NCI-H1694 (cell line): ENCODE measurements around the gene CYB561D2.

ENCODE experiments used
- DNase-seq: peaks from one replicate; lab custom pipeline; 2025; lab: John Stamatoyannopoulos, UW

The CYB561D2 gene

DNA sequence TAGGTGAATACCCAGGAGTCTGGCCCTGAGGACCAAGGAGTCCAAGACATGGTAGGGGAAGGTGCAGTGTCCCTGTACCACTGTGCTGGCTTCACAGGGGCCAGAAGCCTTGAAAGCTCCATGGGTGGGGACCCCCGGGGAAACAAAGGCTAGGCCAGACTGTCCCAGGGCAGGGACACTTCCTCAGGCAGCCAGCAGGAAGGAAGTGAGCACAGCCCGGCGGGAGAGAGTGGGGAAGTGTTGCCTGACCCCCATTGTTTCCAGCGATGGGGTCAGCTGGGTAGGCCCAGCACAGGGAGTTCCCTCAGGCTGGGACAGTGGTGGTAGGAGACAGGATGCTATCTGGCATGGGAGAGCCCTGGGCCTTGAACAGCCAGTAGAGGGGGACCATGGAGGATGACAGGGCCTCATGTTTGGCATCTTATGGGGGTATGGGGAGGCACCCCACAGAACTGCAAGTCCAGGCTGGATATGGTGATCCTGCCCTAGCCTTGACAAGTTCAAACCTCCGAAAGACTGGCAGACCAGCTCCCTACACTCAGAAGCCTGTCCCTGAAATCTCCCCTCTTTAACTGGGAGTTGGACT is 27.0 kb upstream of the CYB561D2 start:
- no peak for DNase-seq

DNA sequence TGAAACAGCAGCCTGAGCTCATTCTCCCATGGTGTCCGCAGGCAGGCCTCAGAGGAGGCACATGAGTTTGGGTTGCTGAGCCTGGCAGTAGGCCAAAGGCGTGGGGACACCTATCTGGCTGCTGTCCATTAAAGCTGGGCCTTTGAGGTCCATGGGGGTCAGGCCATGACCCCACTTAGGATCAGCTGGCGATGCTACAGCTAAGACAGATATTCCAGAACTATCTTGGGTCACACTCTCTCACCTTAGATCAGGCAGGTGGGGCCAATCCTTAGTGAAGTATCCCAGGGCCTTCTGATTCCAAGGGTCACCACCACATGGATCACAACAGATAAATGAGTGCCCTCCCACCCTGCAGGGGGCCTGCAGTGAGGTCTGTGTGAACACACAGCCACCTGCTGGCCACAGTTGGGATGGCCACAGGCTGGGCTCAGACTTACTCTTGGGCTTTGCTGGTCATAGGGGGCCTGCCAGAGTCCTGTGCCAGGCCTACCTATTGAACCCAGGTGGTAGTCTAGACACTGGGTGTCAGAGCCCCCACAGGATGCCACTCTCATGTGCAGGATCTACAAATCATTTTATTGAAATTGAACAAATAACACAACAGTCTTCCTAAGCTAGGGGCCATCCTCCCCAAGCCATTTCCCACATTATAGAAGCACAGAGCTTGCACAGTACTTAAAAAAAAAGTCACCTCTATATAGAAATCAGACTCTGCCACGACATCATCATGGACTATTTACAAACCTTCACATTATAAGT is 26.1 kb upstream of the CYB561D2 start:
- DNase-seq, result peak; percentile 19

DNA sequence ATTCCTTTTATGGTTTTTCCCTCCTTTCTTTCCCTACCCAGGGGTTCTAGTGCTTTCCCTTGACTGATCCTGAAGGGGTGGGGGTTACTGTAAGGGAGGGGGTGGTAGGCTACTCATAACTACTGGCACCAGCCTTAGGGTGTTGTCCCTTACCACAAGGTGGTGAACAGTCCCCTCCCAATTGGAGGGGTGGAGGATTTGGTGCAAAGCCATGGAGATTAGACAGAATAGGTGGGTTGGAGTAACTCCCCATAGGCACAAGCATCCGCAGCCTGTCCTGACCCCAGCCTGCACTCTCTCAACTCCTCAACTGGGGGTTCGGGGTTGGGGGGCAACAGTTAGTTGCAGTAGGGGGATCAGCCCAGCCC is 25.6 kb upstream of the CYB561D2 start:
- no peak for DNase-seq

DNA sequence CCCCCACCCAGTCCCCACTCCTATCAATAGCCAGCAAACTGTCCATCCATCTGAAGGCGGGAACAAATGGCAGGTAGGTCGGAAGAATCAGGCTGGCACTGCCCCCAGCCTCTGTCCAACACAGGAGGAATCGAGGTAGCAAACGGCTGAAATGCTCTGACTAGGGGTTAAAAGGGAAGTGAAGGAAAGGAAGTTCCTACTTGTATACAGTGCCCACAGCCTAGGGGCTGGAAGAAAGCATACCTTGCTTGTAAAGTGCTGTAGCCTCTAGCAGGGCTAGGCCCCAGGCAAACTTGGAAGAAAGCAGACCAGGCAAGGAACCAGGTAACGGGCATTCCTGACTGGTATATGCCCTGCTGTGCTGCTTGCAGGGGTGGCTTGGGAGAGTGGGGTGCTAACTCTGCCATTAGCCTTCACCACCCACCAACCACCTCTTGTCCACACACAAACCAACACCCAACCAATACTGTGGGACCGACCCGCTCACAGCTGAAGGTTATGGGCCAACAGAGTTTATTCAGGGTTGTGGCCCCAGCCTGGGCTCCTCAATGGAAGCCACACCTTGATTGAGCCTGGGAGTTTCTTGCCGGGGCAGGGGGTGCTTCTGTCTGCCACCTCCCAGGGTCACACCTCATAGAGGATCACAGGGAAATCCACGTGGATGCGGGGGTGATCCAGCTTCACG is 25.0 kb upstream of the CYB561D2 start:
- no peak for DNase-seq

DNA sequence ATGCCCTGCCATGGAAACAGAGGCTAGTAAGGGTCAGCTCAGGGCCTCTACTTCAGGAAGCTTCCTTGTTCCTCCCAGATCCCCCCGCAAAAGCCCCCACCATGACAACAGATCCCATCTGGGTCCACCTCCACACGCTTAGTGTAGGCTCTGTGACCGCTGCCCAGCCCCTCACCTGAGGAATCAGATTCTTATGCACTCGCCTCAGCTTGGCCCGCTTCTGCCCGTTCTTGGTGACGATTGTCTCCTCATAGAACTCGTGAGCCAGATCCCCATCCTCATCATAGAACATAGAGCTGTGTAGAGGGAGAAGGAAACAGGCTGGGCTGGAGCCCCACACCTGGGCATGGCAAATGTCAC is 24.5 kb upstream of the CYB561D2 start:
- DNase-seq, result no peak

DNA sequence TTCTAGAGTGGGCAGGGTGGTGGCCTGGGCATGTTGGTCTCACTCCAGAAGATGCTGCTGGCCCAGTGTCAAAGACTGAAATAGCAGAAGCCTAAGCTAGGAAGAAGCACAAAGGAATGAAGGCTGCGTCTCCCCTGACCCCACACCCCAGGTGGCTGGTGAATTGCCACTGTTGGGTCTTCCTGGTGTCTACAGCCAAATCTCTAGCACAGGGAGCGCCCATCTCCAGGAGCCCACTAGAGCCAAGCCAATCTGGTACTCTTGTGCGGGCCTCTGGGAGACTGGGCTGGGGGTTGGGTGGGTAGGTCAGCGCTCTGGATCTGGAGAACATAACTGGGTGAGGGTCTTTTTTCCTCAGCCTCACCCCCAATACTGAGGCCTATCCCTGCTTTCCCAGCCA is 23.5 kb upstream of the CYB561D2 start:
- no peak for DNase-seq

DNA sequence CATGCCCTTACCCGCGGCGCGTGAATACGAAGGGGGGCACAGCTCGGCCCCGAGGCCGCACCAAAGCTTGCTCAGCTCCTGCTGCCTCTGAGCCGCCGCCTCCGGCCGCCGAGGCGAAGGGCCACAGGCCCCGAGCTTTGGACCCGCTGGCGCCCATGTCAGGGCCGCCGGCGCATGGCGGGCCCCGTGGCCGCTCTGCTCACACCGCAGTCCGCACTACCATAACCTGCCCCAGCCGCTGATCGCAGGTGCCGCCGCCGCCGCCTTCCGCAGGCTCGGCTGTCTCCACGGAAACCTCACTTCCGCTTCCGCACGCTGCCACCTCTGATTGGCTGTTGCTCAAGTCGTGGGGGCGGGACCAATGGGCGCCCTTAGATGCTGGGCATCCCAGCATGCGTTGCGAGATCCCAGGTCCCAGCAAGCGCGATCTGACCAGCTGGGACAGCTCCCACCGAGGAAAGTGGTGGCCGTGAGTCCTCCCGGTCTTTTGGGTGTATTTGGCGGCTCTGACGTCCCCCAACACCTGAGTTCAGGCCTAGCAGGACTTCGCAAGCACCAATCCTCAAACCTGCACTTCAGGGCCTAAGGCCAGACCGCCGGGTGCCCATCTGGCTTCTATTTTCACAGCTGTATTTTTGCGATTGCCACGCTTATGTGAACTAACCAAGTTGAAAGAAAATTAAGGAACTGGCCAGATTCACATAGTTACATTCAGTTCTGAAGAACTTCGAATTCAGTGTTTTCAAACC is 22.5 kb upstream of the CYB561D2 start, which contains the start of gene TUSC2:
Gene TUSC2 (minus strand): TSS at position 281 of the 749 bp plus-strand sequence. CDS start 124 bp downstream, at position 157.
- peak; percentile 64 for DNase-seq

DNA sequence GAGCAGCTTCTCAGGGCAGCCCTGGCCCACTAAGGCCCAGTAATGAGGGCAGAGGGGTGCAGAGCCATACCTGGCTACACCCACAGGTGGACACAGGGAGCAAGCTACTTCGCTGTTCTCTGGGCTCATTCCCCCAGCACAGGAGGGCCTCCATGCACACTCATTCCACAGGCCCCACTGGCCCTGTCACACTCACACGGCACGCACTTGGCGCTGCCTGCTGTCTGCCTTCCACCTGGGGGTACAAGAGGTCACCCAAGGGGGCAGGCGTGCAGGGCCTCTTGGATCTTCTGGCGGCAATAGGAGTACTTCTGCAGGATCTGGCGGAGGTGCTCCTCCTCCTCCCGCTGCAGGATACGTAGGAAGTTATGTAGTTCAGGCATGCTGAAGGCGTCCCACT is 20.3 kb upstream of the CYB561D2 start:
- DNase-seq, result no peak

DNA sequence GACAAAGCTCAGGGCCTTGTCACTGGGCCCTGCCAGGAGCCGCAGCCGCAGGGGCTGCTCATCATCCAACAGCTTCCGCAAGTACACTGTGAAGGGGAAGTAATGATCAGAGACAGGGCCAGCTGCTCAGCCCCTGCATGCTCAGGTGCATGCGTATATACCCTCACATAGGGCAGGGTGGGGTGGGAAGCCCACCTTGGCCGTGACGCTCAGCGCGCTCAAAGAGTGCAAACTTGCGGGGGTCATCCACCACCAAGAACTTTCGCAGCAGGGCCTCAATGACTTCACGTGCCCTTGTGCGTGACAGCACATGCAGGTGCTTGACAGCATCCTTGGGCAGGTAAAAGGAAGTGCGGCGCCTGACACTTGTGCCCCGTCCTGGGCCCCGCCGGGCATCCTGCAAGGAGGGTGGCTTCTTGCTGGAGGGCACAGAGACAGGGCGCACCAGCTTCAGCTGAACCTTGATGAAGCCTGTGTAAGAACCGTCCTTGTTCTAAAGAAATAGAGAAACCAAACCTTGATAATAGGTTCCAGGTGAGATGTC is 19.2 kb upstream of the CYB561D2 start:
- no peak for DNase-seq

DNA sequence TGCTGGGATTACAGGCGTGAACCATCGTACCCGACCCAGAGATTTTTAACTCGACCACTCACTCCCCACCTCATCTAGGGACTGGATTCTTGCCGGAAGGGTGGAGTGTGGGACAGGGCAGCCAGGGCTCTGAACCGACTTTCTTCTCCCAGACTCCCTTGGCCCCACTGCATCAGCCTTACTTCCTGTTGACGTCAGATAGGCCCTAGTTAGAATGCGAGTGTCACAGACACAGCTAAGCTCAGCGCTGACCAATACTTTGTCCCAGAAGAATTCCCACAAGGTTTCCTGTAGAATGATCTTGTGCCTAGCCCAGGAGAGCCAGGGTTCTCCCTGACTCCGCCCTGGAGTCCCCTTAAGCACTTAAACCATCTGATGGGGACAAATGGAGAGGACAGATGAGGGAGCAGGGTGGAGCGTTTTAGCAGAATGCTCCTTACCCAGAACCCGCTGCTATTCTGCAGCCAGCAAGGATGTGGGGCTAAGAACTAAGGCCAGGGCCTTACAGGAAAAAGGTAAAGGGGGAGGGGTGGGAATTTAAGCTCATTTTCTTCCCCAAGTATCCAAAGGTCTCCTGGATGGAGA is 16.8 kb upstream of the CYB561D2 start:
- no peak for DNase-seq

DNA sequence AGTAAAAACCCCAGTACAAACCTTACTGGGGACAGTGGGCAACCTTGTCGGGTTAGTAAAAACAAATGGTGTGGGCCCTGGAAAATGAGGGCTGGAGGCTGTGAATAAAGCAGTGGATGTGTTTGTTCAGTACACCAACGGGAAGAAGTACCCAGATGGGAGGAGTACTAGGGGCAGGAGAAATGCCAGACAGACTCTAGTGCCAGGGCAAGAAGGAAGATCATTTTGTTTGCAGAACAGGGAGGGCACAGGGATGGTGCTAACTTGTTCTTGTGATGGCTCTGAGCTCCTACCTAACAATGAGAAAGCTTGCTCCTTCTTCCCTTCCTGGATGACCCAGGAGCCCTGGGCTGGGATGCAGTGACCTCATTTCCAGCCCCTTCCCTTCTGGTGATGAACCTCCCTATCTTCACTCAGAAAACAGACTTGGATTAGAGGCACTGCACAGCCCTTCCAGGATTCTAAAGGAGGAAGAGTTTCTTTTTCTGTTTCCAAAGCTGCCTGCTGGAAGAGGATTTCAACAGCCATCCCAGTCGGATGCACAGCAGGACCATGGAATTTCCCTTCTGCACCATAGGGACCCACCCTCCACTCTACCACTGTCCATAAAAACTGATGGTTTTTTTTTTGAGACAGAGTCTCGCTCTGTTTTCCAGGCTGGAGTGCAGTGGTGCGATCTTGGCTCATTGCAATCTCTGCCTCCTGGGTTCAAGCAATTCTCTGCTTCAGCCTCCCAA is 16.2 kb upstream of the CYB561D2 start:
- DNase-seq, result no peak

DNA sequence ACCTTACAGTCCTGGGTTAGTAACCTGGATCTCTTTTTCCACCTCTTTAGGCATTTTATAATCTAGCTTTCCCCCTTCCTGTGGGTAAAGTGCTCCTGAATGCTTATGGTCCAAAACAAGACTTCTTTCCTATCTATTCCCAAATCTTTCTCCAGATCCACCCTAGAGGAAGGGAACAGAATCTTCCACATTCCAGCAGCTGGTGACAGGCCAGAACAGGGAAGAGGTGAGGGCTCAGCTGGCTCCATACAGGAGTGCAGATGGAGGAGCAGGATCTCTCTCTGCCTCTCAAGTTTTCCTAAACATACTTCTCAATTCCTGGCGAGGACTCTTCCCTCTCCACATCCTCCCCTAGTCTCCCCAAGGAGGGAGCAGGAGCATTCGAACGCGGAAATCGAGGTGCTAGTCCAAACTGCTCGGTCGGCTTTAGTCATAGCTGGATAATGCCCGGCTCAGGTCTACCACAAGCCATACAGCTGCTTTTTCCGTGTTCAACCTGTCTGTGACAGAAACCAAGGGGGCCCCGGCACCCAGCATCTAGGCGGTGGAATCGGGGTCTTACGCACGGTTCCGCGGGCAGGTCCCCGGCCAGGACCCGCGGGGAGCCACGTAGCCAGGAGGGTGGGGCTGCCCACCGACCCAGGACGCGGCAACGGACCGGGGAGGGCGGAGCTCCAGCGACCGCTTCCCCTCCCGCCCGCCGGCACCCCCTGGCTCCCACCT is 14.0 kb upstream of the CYB561D2 start:
- no peak for DNase-seq

DNA sequence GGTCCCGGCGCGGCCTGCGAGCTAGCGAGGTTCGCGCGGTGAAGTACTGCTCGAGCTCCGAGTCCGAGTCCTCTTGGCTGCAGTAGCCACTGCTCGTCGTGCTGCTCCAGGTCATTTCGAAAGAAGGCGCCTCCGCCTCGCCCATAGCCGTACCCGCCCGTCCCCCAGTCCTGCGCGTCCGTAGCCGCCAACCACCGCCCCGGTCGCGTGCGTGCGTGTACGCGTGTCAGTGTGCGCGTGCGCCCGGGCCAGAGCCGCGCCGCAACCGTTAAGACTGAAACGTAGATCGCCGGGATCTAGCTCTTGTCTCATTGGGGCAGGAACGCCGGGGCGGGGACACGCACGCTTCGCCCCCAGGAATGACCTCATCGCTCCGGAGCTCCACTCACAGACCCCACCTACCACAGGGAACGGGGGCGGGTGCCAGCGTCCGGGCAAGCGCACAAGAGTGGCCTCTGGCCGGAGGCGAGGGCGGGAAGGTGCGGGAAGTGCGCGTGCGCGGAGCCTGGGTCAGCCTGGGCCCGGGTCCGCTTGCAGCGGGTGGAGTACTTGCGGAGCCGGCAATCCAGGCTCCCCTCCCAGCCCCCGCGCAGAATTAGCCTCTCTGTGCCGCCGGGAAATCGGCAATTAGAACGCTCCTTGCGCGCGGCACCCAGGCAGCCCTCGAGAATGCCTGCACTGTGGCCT is 13.3 kb upstream of the CYB561D2 start:
- DNase-seq, result peak; percentile 61

DNA sequence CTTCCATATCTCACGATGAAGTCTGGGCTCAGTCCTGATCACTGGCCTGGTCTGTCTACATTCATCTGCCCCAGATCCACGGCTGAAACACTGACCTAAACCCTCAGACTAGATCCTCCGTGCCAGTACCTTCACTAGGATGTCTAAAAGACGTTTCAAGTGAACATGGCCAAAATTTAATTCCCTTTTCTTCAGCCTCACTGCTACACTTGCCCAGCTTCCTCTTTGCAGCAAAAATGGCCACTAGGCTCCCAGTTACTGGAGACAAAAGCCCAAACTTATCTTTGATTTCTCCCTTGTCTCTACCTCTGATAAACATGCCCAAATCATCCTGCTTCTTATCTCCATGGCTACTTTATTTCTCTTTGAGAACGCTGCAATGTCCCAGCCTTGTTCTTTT is 11.7 kb upstream of the CYB561D2 start:
- no peak for DNase-seq

DNA sequence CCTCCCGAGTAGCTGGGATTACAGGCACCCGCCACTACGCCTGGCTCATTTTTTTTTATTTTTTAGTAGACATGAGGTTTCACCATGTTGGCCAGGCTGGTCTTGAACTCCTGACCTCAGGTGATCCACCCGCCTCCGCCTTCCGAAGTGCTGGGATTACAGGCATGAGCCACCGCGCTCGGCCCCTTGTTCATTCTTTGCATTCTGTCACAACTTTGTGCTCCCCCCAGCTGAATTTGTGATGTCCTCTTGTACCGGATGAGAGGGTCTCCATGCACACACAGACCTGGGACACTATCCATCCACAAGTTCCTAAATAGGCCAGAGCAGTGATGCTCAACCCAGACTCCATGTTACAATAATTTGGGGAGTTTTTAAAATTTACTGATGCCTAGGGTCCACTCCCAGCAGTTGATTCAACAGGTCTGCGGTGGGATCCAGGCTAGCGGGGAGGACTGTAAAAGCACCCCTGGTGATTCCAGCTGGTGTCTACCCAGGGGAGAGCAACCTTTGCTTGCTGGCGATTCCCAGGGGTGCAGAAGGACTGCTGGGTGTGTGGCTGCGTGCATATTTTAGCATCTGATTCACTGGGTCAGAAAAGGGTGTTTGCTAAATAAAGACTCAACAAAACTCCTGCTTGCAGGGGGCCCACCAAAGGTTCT is 11.0 kb upstream of the CYB561D2 start:
- DNase-seq, result no peak

DNA sequence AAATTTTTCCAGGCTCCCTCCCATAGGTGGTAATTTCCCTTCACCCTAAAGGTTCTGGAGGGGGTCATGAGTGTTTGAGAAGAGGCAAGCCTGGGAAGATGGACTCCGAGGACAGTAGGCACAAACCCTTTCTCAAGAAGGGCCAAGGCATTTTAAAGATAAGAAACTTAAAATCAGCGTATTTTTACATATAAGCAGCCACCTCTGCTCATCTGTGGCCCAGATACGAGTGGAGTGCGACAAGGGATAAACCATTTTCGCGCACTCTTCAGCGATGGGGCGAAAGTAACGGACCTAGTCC is 10.6 kb upstream of the CYB561D2 start:
- no peak for DNase-seq

DNA sequence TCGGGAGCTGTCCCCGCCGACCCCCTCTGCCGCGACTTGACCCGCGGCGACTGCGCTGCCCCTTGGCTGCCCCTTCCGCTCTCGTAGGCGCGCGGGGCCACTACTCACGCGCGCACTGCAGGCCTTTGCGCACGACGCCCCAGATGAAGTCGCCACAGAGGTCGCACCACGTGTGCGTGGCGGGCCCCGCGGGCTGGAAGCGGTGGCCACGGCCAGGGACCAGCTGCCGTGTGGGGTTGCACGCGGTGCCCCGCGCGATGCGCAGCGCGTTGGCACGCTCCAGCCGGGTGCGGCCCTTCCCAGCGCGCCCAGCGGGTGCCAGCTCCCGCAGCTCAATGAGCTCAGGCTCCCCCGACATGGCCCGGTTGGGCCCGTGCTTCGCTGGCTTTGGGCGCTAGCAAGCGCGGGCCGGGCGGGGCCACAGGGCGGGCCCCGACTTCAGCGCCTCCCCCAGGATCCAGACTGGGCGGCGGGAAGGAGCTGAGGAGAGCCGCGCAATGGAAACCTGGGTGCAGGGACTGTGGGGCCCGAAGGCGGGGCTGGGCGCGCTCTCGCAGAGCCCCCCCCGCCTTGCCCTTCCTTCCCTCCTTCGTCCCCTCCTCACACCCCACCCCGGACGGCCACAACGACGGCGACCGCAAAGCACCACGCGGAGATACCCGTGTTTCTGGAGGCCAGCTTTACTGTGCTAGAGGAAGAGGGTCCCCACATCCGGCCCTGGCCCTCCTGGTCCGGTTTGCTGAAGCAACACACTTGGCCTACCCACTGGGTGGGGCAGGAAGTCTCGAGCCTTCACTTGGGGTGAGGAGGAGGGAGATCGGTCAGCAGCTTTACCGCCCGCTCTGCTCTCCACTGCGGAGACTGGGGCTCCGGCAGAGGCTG is 10.0 kb upstream of the CYB561D2 start, which contains the start of gene RASSF1:
Gene RASSF1 (minus strand): TSS at position 389 of the 882 bp plus-strand sequence. CDS start 31 bp downstream, at position 358.
- no peak for DNase-seq

DNA sequence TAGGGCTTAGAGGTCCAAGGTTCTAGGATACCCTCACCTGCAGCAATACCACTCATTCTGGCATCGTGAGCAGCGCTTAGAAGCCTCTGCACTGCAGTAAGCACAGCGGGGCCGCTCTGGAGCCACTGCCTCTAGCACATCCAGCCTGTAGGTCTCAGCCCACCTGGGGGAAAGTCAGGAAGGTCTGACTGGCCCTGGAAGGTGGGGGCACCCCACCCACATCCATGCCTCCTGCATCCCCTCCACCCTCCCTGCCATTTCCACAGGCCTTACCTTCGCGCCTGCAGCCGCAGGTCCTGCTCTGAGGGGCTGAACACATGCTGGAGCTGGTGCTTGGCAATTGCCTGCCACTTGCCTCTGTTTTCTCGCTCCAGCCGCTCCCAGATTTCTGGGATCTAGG is 9.1 kb upstream of the CYB561D2 start:
- no peak for DNase-seq
